Activated B cell treated with CpG ODN at 0.5 μM for 24 hours (primary cell): ENCODE measurements around the gene BAHCC1. TPM values are rescaled to one million over a fixed set of nuclear protein-coding genes. Genes with fewer than 3 reads are reported as not detected.

Source experiments
- ATAC-seq: fragments of 200-7000 bp; cut with Tn5 transposase; one replicate; pipeline ENCODE4 v1.10.0; 2021; ENCODE audit warnings: low read depth, mild to moderate bottlenecking, moderate library complexity
- CTCF ChIA-PET: fragments of 350-600 bp; sonication (Branson Sonifier 250); formaldehyde crosslinking; loops from one replicate; lab custom pipeline; 2021; ENCODE audit warnings: antibody characterized with exemption; lab: Charles Lee
- POLR2A ChIA-PET: fragments of 350-600 bp; sonication (Branson Sonifier 250); formaldehyde crosslinking; loops from one replicate; lab custom pipeline; 2021; ENCODE audit warnings: antibody characterized with exemption; lab: Charles Lee
- DNase-seq: peaks from one replicate; pipeline ENCODE4 v3.0.0; 2022
- H3K27ac Mint-ChIP-seq: one replicate; pipeline ENCODE4 v1.8.0; 2020; ENCODE audit warnings: mixed read lengths
- H3K27me3 Mint-ChIP-seq: one replicate; pipeline ENCODE4 v1.8.0; 2021; ENCODE audit warnings: mixed read lengths
- H3K36me3 Mint-ChIP-seq: one replicate; pipeline ENCODE4 v1.8.0; 2021; ENCODE audit warnings: low read depth, mixed read lengths
- H3K4me1 Mint-ChIP-seq: one replicate; pipeline ENCODE4 v1.8.0; 2021; ENCODE audit warnings: mixed read lengths
- H3K4me3 Mint-ChIP-seq: one replicate; pipeline ENCODE4 v1.8.0; 2020; ENCODE audit warnings: mild to moderate bottlenecking, mixed read lengths
- H3K9me3 Mint-ChIP-seq: one replicate; pipeline ENCODE4 v1.8.0; 2020; ENCODE audit warnings: mixed read lengths
- CTCF ChIP-seq: fragments of 200-600 bp; IDR thresholded peaks from one replicate; pipeline ENCODE4 v1.8.0; 2022; ENCODE audit warnings: antibody characterized with exemption, mild to moderate bottlenecking
- intact Hi-C: fragments of 100-400 bp; cut with micrococcal nuclease; formaldehyde crosslinking; loops from one replicate; pipeline ENCODE4 v1.15.1; 2024
- total RNA-seq: library from RNA; stranded (reverse); gene quantifications from 2 replicates; pipeline ENCODE4 v1.2.3, GENCODE V29; 2022

BAHCC1 gene
- total RNA-seq, result 0.13 and 0.42 TPM in 2 replicates

- Mint-ChIP-seq H3K9me3 (no peaks in the 10 kb centered on the region), H3K4me1 (peaks cover 26% of the 10 kb centered on the region), H3K4me3 (peak within 1 kb of the TSS; percentile 75), H3K27me3 (peaks cover 41% of the 10 kb centered on the region), H3K27ac (peak within 1 kb of the TSS; percentile 76), H3K36me3 (no peaks in the 10 kb centered on the region)
- CTCF ChIA-PET, result interaction anchor here (1.3 to 1.9 kb wide), 2 partner anchors 90 to 103 kb away, joined by 5 to 6 read pairs; no protein-coding TSS in a partner anchor
- no peak for TF ChIP-seq CTCF
- intact Hi-C loops, result loop anchor here (1.0 to 5.0 kb wide), 3 partner anchors 49 to 1588 kb away; partner anchors contain the start of gene ACTG1
- peak; percentile 92 for ATAC-seq
- POLR2A ChIA-PET, result interaction anchor here (0.6 to 1.7 kb wide), 7 partner anchors 32 to 141 kb away, joined by 3 to 6 read pairs (median 3); partner anchors contain the start of gene ACTG1
- DNase-seq, result peak; percentile 70
These were observed at the start of gene BAHCC1 for GRCh38 chr17:81394921-81395599. Gene BAHCC1 (plus strand): TSS chr17:81395457. CDS start chr17:81399740, 4,283 bp downstream.

- ChIA-PET POLR2A (interaction anchor here (1.5 kb wide), 1 partner anchor 51 kb away, joined by 6 read pairs; the partner anchor contains the start of gene SLC38A10), CTCF (no interaction called here)
- intact Hi-C loops, result loop anchor here (1.0 to 2.0 kb wide), 5 partner anchors 49 to 166 kb away; partner anchors contain the start of genes ACTG1, BAHCC1, CEP131 and SLC38A10
- ATAC-seq, result peak; percentile 96
- Mint-ChIP-seq H3K9me3 (no peaks in the 10 kb centered on the region), H3K4me3 (peak overlapping the region; percentile 74), H3K27ac (no peak overlapping the region), H3K4me1 (peaks cover 20% of the 10 kb centered on the region), H3K36me3 (peaks cover 2% of the 10 kb centered on the region), H3K27me3 (peaks cover 24% of the 10 kb centered on the region)
- peak; percentile 87 for DNase-seq
- TF ChIP-seq CTCF, result no peak
These were observed 49.0 kb upstream of the BAHCC1 start for GRCh38 chr17:81346090-81346907.

GRCh38 chr17:81346908-81347349 lies 48.3 kb upstream of the BAHCC1 start:
- DNase-seq (no peak), ATAC-seq (no peak)
- no peaks in the 10 kb centered on the region for H3K9me3 Mint-ChIP-seq
- CTCF ChIA-PET, result no interaction called here
- peaks cover 25% of the 10 kb centered on the region for H3K27me3 Mint-ChIP-seq
- peaks cover 2% of the 10 kb centered on the region for H3K36me3 Mint-ChIP-seq
- POLR2A ChIA-PET, result no interaction called here
- no peak for TF ChIP-seq CTCF
- H3K4me1 Mint-ChIP-seq, result peaks cover 20% of the 10 kb centered on the region
- H3K4me3 Mint-ChIP-seq, result no peak overlapping the region
- intact Hi-C loops, result loop anchor here (1.0 to 2.0 kb wide), 5 partner anchors 48 to 165 kb away; partner anchors contain the start of genes ACTG1, BAHCC1, CEP131 and SLC38A10
- no peak overlapping the region for H3K27ac Mint-ChIP-seq

- Mint-ChIP-seq H3K27me3 (peaks cover 22% of the 10 kb centered on the region), H3K4me1 (peaks cover 20% of the 10 kb centered on the region), H3K27ac (no peak overlapping the region), H3K4me3 (no peak overlapping the region), H3K36me3 (peaks cover 2% of the 10 kb centered on the region), H3K9me3 (no peaks in the 10 kb centered on the region)
- POLR2A ChIA-PET, result no interaction called here
- intact Hi-C loops, result loop anchor here (2.0 kb wide), 1 partner anchor 125 kb away; the partner anchor contains the start of gene CEP131
- ATAC-seq (no peak), DNase-seq (no peak)
- no peak for TF ChIP-seq CTCF
- CTCF ChIA-PET, result no interaction called here
These were observed 47.8 kb upstream of the BAHCC1 start for GRCh38 chr17:81347437-81347836.
